PC-3 (cell line): ENCODE data around the gene RASGRP3.

ENCODE experiments used
- EZH2 ChIP-seq: fragments of 300-600 bp; sonication (generic); IDR thresholded peaks from one replicate; pipeline ENCODE4 v1.6.1; 2017; ENCODE audit warnings: antibody characterized with exemption, mild to moderate bottlenecking, low read length; ENCODE audit not compliant: unreplicated experiment
- TF ChIP-seq, protein P1 (sequence below): fragments of 300-600 bp; sonication (generic); conservative IDR thresholded peaks from 2 replicates; pipeline ENCODE4 v1.5.1; 2017; ENCODE audit warnings: antibody characterized with exemption, low read depth, mild to moderate bottlenecking, low read length

DNA sequence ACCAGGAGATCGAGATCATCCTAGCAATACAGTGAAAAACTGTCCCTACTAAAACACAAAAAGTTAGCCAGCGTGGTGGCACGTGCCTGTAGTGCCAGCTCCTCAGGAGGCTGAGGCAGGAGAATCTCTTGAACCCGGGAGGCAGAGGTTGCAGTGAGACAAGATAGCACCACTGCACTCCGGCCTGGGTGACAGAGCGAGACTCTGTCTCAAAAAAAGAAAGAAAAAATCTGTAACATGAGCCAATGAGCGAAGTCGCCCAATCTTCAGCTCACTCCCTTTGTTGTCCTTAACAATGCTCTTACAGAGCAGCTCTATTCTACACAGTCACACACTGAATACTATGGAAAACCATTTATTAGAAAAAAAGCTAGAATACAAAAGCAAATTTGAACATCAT lies 100.6 kb downstream of the RASGRP3 start:
- TF ChIP-seq, protein P1, sequence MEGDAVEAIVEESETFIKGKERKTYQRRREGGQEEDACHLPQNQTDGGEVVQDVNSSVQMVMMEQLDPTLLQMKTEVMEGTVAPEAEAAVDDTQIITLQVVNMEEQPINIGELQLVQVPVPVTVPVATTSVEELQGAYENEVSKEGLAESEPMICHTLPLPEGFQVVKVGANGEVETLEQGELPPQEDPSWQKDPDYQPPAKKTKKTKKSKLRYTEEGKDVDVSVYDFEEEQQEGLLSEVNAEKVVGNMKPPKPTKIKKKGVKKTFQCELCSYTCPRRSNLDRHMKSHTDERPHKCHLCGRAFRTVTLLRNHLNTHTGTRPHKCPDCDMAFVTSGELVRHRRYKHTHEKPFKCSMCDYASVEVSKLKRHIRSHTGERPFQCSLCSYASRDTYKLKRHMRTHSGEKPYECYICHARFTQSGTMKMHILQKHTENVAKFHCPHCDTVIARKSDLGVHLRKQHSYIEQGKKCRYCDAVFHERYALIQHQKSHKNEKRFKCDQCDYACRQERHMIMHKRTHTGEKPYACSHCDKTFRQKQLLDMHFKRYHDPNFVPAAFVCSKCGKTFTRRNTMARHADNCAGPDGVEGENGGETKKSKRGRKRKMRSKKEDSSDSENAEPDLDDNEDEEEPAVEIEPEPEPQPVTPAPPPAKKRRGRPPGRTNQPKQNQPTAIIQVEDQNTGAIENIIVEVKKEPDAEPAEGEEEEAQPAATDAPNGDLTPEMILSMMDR, result no peak
- TF ChIP-seq EZH2, result no peak
